Cortex of kidney (tissue), 1 donor: ENCODE results near the gene GRM1.

ENCODE experiments used
- DNase-seq: peaks from one replicate; lab custom pipeline; 2025; lab: John Stamatoyannopoulos, UW

Gene GRM1

DNA sequence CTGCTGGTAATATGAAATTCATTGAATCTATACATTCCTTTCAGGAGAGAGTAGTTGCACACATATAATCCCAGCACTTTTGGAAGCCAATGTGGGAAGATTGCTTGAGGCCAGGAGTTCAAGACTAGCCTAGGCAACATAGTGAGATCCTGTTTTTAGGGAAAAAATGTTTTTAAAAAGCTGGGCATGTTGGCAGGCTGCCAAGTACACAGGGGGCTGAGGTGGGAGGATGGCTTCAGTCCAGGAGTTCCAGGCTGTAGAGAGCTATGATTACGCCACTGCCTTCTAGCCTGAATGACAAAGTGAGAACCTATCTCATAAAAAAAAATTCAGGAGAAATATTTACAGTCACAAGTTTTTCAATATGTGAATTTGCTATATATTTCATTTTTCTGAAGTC is 71.9 kb downstream of the GRM1 start:
- DNase-seq: no peak

DNA sequence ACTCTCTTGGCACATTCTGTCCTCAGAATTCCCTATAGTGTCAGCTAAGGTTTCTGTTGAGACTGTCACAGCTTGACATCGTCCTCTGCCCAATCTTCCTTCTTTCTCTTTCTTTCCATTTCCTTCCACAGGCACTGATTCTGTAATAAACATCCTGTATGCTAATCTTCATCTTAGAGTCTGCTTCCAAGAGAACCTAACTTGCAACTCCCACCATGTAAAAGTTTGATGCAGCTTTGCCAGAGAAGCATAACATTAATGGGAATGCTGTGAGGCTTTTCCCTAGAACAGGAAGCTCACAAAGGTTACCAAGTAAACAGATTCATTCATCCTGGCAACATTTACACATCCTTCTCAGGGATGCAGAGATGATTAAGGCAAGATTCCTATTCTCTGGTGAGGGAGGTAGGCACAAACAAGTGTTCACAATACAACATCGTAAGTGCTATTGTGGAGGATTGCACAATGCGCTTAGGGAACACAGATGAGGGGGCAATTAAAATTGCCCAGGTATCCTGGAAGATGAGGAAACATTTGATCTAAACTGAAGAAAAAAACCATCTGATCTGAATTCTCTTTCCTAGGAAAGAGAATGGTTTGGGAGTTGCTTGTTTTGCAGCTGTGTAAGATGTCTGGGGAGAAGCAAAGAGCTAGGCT is 74.7 kb downstream of the GRM1 start:
- DNase-seq: no peak

DNA sequence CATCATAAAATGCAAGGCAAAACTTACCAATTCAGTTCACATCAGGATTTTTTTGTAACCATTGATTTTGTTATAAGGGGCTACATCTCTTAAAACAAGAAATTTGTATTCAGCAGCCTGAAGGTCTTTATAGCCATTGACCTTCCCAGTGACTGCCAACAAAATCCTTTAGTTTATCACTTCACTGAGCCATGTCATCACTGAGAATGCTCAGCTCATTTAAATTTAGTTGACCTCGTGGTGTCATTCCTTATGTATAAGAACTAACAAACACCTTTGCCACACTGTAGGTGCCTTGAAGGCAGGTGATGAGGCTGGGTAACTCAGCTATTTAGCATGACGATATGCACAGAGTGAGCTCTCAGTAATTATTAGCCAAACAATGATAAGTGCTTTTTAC is 77.7 kb downstream of the GRM1 start:
- DNase-seq: no peak

DNA sequence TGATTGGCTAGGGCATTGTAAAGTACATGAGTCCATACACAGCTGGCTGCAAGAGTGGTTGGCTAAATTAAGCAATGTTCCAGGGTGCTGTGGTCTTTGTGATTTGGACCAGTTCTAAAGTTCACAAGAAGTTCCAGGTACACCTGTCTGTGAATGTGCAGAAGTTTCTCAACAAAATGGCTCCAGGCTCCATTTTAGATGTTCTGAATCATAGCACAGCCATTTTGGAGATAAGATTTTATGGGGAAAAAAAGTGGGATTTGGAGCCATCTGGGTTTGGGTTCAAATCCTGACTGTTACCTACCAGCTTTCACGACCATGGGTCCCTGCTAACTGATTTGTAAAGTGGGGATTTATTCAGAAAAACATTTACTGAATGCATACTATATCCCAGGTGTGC is 82.1 kb downstream of the GRM1 start:
- no peak for DNase-seq

DNA sequence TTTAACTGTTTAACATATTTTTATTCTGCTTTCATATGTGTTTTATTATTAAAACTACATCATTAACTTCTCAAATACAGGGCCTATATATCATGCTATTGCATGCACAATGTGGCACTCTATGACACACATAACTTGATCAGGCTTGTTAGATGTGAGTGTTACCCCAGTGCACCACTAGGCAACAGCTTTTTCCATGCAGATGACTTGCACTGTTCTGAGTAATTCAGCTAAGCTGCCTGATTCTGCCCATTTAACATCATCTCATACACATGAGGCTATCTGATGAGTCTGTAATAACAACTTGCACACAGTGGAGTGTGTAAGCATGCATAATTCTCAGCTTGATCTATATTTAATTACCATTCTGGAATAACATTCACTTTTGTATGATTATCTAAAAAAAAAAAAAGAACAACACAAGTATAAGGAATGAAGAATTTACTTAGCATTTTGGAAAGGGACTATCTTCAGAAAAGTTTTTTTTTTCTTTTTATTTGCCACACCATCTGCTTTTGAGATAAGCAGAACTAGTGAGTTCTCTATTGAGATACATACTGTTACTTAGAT is 83.1 kb downstream of the GRM1 start:
- DNase-seq: no peak

DNA sequence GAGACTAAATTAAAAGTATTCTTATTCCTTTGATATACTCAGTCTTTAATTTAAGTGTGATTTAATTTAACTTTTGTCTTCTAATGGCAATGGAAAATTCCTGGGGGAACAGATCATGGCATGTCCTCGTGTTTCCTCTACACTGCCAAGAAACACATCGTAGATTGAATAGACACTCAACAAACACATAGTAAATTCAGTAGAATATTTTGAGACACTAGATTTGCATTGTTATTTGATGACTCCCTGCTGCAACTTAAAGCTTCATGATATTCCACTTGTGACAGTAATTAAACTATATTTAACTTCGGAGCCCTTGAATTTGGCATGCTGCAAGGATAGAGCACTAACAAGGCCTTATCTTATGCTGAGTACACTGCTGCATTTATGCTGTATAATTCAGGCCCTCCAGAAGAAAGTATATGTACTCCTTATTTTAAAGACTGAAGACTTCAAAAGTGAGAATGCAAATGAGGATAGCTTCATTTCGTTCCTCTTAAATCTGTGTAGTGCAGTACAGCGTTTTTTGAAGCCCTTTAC is 84.3 kb downstream of the GRM1 start:
- no peak for DNase-seq

DNA sequence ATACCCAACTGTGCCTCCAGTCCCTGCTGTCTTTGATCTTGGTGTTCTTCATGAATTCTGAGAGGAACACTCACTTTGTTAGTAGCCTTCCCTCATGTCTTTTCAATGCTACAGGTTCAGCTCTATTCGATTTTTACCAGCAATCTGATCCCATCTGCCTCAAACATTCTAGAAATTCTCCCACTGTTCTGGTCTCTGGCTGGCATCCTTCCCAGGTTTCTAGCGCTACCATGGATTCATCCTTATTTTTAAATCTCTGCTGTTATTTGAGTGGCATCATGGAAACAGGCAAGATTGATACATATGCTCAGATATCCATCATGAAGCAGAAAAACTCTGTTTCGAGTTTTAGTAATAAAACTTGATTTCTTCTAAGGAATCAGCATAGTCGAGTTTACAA is 94.8 kb downstream of the GRM1 start:
- no peak for DNase-seq

DNA sequence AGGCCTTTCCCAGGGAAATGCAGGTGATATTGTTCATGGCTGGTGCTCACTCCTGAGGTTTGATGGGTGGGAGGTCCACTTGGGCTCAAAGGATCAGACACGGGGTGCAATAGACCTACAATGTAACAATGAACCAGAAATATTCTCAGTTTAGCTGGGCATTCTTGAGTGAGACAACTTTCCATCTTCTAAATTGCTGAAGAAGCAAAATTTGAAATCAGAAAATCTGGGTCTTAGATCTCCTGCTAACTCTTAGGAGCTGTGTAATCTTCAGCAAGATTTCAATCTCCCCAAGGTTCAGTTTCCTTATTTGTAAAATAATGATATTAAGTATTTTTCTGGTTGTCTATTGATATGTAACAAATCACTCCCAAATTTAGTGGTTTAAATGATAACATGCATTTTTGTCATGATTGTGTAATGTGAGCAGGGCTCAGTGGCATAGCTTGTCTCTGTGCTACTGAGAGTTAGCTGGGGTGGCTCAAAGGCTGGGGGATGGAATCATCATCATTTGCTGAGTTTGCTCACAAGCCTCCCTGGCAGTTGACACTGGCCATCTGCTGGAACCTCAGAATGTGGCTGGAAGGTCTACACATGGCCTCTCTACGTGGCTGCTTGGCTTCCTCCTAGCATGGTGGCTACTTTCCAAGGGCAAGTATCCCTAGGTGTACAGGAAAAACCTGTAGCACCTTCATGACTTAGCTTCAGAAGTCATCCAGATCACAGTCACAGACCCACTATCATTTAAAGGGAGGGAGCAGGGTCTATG is 98.8 kb downstream of the GRM1 start:
- DNase-seq: no peak

DNA sequence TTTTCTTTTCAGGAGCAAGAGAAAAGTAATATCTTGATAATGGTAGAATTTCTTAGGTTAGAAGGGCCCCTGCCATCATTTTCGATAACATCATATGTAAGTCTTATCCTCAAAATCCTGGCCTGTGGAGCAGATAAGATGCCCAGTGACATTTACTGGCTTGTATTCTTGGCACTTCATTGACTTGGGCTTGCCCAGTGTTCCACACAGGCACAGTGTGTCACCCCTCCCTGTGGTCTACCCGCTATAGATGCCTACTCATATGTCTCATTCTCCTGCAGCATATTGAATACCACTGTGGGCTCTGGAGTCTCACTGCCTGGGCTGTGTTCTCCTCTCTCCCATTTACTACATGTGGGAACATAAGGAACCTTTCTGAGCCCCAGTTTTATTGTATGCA is 105.0 kb downstream of the GRM1 start:
- no peak for DNase-seq

DNA sequence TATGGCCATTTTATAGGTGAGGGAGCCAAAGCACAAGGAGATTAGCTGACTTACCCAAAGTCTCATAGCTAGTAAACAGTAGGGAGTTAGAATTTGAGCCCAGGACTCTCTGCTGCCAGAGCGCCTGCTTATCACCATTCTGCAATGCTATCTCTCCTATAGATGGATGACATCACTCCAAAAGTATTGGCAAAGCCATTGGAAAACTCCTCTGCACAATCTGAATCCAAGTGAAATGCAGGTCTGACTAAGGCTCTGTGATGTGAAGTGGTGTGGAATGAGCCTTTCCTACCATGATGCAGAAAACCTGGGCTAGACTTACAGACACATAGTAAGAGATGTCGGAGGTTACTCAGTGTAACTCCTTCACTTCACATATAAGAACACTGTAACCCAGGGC is 106.3 kb downstream of the GRM1 start:
- no peak for DNase-seq

DNA sequence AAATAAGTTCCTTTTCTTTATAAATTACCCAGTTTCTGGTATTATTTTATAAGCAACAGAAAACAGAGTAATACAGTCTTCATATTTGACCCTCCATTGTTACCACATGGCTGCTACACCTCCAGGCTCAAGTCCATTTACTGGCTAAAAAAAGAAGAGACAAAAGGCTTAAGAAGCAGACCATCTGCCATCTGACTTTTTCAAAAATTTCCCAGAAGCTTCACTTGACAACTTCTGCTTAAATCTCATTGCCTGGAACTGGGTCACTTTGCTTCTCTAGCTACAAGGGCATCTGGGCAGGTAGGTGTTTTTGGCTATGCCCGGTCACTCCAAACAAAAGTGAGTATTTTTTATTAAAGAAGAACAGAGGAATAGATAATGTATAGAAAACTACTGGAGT is 118.0 kb downstream of the GRM1 start:
- no peak for DNase-seq

DNA sequence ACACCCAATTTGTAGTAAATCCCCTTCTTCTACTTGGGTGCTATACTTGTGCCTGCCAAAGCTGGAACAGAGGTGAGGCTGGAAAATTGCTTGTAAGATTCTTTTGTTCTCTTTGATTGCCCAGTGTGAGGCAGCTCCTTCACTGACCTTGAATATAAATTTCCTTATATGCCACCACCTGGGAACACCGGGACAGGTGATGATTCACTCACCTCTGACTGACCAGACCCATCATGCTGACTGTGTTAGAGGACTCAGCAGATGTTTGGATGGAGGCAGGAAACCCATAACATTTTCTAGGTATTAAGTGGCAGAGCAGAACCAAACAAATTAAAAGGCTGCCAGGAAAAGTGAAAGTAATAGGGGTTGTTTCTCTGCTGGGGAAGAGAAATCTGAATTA is 120.9 kb downstream of the GRM1 start:
- no peak for DNase-seq

DNA sequence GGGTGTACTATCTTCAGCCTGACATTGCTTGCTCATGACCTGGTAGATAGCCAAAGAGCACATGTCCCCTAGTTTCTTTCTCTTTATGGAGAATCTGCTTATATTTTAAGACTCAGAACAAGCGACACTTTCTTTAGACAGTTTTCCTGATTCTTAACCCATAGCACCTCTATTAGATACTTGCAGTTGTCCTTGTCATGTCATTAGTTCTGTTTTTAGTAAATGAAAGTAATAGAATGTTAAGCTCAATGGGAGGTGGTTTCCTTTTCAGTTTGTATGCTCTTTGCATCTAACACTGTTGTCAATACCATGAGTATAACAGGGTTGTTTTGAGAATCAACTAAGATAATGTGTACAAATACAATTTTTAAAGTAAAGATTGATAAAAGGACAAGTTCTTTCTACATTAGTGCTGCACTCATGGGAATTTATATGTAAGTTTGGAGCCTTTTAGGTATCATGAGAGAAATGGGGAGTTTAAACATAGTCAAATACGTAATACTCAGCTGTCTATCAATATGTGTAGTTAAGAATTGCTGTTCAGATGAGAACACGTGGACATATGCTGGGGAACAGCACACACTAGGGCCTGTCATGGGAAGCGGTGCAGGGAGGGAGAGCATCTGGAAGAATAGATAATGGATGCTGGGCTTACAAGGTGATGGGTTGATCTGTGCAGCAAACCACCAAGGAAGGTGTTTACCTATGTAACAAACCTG is 124.3 kb downstream of the GRM1 start:
- no peak for DNase-seq

DNA sequence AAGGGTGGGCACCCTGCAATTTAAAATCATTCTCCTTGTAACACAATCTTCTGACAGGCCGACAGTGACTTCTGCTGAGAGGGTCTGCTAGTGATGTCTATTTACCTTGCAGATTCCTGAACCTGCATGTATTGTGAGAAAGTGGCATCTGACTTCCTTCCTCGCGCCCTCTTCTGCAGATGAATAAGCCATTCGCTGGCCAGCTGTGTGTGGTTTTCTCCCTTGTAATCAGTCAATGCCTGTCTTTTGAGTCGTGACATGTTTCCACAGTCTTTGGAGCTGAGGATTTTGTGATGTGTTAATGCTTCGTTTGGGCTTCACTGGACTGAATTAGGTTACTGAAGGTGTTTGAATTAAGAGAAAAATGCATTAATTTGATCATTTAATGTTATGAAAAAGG is 125.3 kb downstream of the GRM1 start:
- no peak for DNase-seq

DNA sequence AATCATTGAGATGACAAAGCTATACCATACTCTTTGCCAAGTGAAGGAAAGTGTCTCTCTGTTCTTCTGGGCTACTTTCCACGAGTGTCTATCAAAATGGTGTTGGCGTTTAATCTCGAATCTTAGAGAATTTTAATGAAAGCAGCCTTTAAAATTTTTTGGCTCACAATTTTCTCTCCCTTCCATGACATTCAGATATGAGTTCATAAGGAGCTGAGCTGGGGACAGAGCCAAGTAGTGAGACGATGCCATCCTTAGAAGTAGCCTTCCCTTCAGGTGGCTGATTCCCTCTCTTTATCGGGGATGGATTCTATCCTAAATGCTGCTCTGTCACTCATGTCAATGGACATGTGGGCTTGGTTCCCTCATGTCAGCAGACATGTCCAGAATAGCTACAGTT is 132.8 kb downstream of the GRM1 start:
- no peak for DNase-seq

DNA sequence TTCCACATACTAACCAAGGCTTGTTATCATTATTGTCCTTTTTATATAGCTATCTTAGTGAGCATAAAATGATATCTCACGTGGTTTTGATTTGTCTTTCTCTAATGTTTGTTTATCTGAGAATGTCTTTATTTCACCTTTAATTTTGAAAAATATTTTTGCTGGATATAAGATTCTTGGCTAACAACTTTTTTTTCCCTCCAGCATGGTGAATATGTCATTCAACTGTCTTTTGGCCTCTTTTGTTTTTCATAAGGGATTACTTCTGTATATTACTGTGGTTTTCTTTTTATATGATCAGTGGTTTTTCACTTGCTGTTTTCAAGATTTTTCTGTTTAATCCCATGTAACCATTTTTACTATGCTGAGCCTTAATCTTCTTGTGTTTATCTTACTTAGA is 141.0 kb downstream of the GRM1 start:
- DNase-seq: no peak

DNA sequence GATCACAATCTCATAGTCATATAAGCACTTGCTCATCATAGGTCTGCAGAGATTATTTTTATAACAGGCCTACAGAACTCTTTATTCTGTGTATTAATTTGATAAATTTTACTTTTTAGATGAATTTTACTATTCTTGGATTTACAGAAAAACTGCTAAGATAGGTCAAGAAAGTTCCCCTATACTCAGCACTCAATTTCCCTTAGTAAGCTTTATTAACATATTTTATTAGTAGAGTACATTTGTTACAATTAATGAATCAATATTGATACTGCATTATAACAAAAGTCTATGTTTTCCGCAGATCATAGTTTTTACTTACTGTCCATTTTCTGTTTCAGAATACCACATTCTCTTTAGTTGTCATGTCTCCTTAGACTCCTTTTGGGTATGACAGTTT is 148.9 kb downstream of the GRM1 start:
- no peak for DNase-seq

DNA sequence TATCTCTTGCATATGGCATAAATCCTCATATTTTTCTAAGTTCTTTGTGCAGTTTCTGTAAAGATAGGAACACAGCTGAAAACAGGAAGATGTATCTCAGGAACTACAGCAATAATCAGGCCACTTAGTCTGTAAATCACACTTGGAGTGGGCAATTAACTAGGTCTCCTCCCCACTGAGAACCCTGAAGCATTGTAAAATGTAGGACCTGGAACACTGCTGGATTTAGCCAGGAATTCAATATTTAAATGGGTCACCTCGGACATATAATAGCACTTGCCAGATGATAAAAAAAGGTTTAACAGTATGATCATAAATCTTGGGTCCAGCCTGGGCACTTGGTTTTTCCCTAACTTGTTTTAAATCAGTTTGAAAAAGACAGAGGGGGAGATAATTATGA is 155.0 kb downstream of the GRM1 start:
- DNase-seq: no peak

DNA sequence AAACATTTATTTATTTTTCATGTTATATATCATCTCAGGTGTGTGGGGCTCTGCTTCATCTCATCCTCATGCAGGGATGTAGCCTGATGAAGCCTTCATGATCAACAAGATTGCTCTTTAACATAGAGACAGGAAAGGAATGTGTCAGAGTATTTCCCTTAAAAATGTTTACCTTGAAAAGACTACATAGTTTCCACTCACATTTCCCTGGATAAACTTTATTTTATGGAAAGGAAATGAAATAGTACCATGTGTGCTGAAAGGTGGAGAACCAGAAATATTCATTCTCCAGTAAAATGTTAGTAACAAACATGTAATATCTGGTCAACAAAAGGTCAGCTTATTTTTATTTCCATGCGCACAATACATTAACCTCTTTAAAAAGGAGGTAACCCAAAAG is 155.8 kb downstream of the GRM1 start:
- no peak for DNase-seq

DNA sequence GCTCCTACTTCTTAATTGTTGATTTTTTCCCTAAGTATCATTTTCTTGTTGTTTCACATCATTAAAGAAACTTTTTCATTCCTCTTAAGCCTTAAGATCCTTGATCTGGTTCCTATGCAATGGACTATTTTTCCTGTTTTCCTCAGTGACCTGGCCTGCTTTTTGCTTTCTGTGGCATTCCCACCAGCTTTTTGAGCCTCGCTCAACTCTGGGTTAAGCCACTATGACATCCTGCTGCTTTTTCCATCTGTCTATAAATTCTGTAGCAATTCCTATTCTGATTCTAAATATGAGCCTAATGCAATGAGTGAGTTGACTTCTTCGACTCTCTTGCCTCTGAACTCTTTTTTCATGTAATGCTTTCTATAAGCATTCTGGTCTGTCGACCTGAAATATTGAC is 160.3 kb downstream of the GRM1 start:
- DNase-seq: no peak

DNA sequence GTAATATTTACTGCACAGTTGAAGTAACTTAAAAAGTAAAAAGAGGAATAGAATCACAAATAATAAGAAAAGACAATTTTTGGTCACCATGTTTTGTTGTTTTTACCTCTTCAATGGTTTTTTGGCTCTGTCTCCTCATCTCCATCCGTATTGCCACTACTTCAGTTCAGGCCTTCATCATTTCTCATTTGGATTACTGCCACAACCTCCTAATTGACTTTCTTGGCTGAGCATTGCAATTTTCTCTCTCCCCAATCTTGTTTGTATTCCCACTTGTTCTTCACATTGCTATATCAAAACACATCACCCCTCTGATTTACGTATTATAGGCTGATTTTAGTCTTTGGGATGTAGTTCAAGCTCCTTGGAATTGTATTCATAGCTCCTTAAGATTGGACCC is 161.7 kb downstream of the GRM1 start:
- DNase-seq: no peak

DNA sequence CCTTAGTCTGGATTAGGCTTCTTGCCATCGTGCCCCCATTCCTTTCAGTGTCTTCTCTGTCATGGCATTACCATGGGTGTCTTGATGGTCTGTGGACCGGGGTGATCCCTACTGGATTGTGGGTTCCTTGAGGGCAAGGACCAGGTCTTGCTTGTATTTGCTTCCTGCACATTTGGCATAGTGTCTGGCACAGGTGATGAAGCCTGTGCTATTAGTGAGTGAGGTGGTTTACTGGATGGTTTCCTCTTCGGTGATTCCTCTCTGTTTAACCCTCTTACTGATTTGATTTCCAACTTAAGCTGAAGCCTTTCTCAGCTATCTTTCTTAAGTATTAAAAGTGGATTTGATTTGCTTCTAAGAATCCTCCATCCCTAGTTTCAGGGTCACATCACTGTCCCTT is 162.3 kb downstream of the GRM1 start:
- DNase-seq: no peak

DNA sequence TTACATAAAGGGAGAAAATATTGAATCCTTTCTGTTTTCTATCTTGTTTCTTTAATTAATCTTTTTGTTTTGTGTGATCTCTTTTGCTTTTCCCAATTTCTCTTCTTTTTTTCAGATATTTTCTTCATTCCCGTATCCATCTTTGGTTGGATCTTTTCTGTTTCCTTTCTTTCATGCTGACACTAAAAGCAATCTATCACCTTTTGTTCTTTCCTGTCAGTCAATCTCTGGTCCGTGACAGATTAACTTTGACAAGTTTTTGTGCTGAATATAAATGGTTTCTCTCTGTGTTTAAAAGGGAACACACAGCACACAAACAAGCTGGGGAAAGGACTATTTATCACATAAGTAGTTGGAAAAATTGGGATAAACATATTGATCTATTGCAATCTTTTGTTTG is 162.8 kb downstream of the GRM1 start:
- no peak for DNase-seq
